Measurements from ENCODE around the gene MRPL34.
A peak's percentile ranks its signal among the peaks of the same experiment; 100 is the strongest.

The MRPL34 gene

GRCh38 chr19:17311455-17312188 lies 6.0 kb downstream of the MRPL34 start:
- DNase-seq: no peak

- no peak for DNase-seq
Measured at GRCh38 chr19:17312189-17313113, 6.8 kb downstream of the MRPL34 start.

GRCh38 chr19:17314007-17314593 lies 8.4 kb downstream of the MRPL34 start:
- no peak for DNase-seq

GRCh38 chr19:17318966-17319365 lies 13.3 kb downstream of the MRPL34 start:
- no peak for DNase-seq

GRCh38 chr19:17319473-17320238 lies 14.0 kb downstream of the MRPL34 start:
- no peak for DNase-seq

- DNase-seq: no peak
Measured at GRCh38 chr19:17320435-17320834, 14.8 kb downstream of the MRPL34 start.

- DNase-seq: no peak
Measured at GRCh38 chr19:17321655-17322489, 16.2 kb downstream of the MRPL34 start.

- DNase-seq: no peak
Measured at GRCh38 chr19:17322854-17323253, 17.2 kb downstream of the MRPL34 start.

- DNase-seq: no peak
Measured at GRCh38 chr19:17323300-17323963, 17.8 kb downstream of the MRPL34 start.

- no peak for DNase-seq
Measured at GRCh38 chr19:17323964-17324332, 18.3 kb downstream of the MRPL34 start.

GRCh38 chr19:17324357-17325114 lies 18.9 kb downstream of the MRPL34 start:
- DNase-seq: no peak

- DNase-seq: no peak
Measured at GRCh38 chr19:17325133-17325532, 19.5 kb downstream of the MRPL34 start.

- DNase-seq: no peak
Measured at GRCh38 chr19:17325881-17326594, 20.4 kb downstream of the MRPL34 start.

- no peak for DNase-seq
Measured at GRCh38 chr19:17326595-17326966, 20.9 kb downstream of the MRPL34 start.

GRCh38 chr19:17327068-17327653 lies 21.5 kb downstream of the MRPL34 start:
- no peak for DNase-seq

GRCh38 chr19:17327654-17328516 lies 22.2 kb downstream of the MRPL34 start:
- peak; percentile 83 for DNase-seq

GRCh38 chr19:17328517-17329365 lies 23.1 kb downstream of the MRPL34 start:
- DNase-seq: peak; percentile 74
